HAP-1 (cell line): ENCODE results near the gene FGF2.
"Not testable (repeated sequence)": the region's sequence is repeated elsewhere in the genome, so short reads cannot be mapped to it uniquely, and the experiment has no call there.

Experiments
- DNase-seq, 2 experiments: peaks; one replicate each; pipeline ENCODE4 v3.0.0-alpha.2; 2016 to 2020; ENCODE audit warnings: low spot score in 2 of 2
- H3K27me3 ChIP-seq: fragments of 250-450 bp; sonication (Bioruptor Pico); 2 replicates; pipeline ENCODE4 v1.5.1; 2020; ENCODE audit warnings: low read depth, mild to moderate bottlenecking, moderate library complexity
- H3K36me3 ChIP-seq: fragments of 250-450 bp; sonication (Bioruptor Pico); replicated peaks from 2 replicates; pipeline ENCODE4 v1.5.1; 2020; ENCODE audit warnings: mild to moderate bottlenecking
- H3K4me1 ChIP-seq: fragments of 250-450 bp; sonication (Bioruptor Pico); 2 replicates; pipeline ENCODE4 v1.5.1; 2020; ENCODE audit warnings: mild to moderate bottlenecking
- H3K4me3 ChIP-seq: fragments of 250-450 bp; sonication (Bioruptor Pico); 2 replicates; pipeline ENCODE4 v1.5.1; 2020; ENCODE audit warnings: mild to moderate bottlenecking, moderate library complexity
- H3K9me3 ChIP-seq: fragments of 250-450 bp; sonication (Bioruptor Pico); 2 replicates; pipeline ENCODE4 v1.5.1; 2020; ENCODE audit warnings: mild to moderate bottlenecking, moderate library complexity
- in situ Hi-C: fragments of 300-500 bp; cut with MboI; formaldehyde crosslinking; loops from 3 replicates; pipeline ENCODE4 v1.14.3; 2020; ENCODE audit warnings: low sequenced_read_pairs, inconsistent platforms, mixed read lengths

Gene FGF2

GRCh38 chr4:122826553-122827257 lies at the start of gene FGF2:
Gene FGF2, plus strand, starts transcription at chr4:122826831. Its CDS starts 344 bp downstream, at chr4:122827175.
- Histone ChIP-seq H3K9me3 (no peaks in the 10 kb centered on the region), H3K4me3 (peak within 1 kb of the TSS; percentile 67), H3K36me3 (0 out of 2 replicates have a peak, but pooled peaks cover 2% of the 10 kb centered on the region), H3K4me1 (peaks cover 27% of the 10 kb centered on the region), H3K27me3 (no peaks in the 10 kb centered on the region)
- in situ Hi-C loops = no loop called here
- DNase-seq = peak; percentile 50 to 77

- Histone ChIP-seq H3K9me3 (no peaks in the 10 kb centered on the region), H3K36me3 (no peaks in the 10 kb centered on the region), H3K27me3 (no peaks in the 10 kb centered on the region), H3K4me1 (peaks cover 19% of the 10 kb centered on the region), H3K4me3 (no peak overlapping the region)
- in situ Hi-C loops = no loop called here
- peak; percentile 46 to 52 for DNase-seq
Measured at GRCh38 chr4:122776916-122777315, 49.7 kb upstream of the FGF2 start.

- no peak for DNase-seq
- no peak overlapping the region for H3K4me3 ChIP-seq
- no peaks in the 10 kb centered on the region for H3K27me3 ChIP-seq
- in situ Hi-C loops = no loop called here
- no peaks in the 10 kb centered on the region for H3K9me3 ChIP-seq
- H3K36me3 ChIP-seq = no peaks in the 10 kb centered on the region
- H3K4me1 ChIP-seq = peaks cover 30% of the 10 kb centered on the region
Measured at GRCh38 chr4:122777846-122778673, 48.6 kb upstream of the FGF2 start.

- H3K9me3 ChIP-seq = no peaks in the 10 kb centered on the region
- no peak for DNase-seq
- in situ Hi-C loops = no loop called here
- H3K27me3 ChIP-seq = no peaks in the 10 kb centered on the region
- no peak overlapping the region for H3K4me3 ChIP-seq
- H3K36me3 ChIP-seq = no peaks in the 10 kb centered on the region
- H3K4me1 ChIP-seq = peaks cover 40% of the 10 kb centered on the region
Measured at GRCh38 chr4:122781486-122781885, 45.1 kb upstream of the FGF2 start.

GRCh38 chr4:122783301-122784215 lies 43.1 kb upstream of the FGF2 start:
- Histone ChIP-seq H3K4me1 (peaks cover 39% of the 10 kb centered on the region), H3K4me3 (no peak overlapping the region), H3K9me3 (no peaks in the 10 kb centered on the region), H3K27me3 (no peaks in the 10 kb centered on the region), H3K36me3 (no peaks in the 10 kb centered on the region)
- peak; percentile 86 to 96 for DNase-seq
- in situ Hi-C loops = no loop called here

GRCh38 chr4:122784261-122784660 lies 42.4 kb upstream of the FGF2 start:
- Histone ChIP-seq H3K4me1 (peaks cover 46% of the 10 kb centered on the region), H3K4me3 (no peak overlapping the region), H3K9me3 (no peaks in the 10 kb centered on the region), H3K36me3 (no peaks in the 10 kb centered on the region), H3K27me3 (no peaks in the 10 kb centered on the region)
- in situ Hi-C loops = no loop called here
- DNase-seq = no peak

- Histone ChIP-seq H3K9me3 (no peaks in the 10 kb centered on the region), H3K4me1 (peaks cover 50% of the 10 kb centered on the region), H3K27me3 (no peaks in the 10 kb centered on the region), H3K36me3 (no peaks in the 10 kb centered on the region), H3K4me3 (no peak overlapping the region)
- DNase-seq = no peak
- in situ Hi-C loops = no loop called here
Measured at GRCh38 chr4:122785099-122785498, 41.5 kb upstream of the FGF2 start.

GRCh38 chr4:122786296-122786695 lies 40.3 kb upstream of the FGF2 start:
- H3K4me3 ChIP-seq, DNase-seq, H3K9me3 ChIP-seq, H3K36me3 ChIP-seq, in situ Hi-C loops, H3K27me3 ChIP-seq: not testable (repeated sequence)
- H3K4me1 ChIP-seq = peaks cover 50% of the 10 kb centered on the region

- H3K36me3 ChIP-seq, H3K9me3 ChIP-seq, in situ Hi-C loops, H3K4me3 ChIP-seq, DNase-seq, H3K27me3 ChIP-seq: not testable (repeated sequence)
- peaks cover 45% of the 10 kb centered on the region for H3K4me1 ChIP-seq
Measured at GRCh38 chr4:122786920-122787319, 39.7 kb upstream of the FGF2 start.

- Histone ChIP-seq H3K27me3 (no peaks in the 10 kb centered on the region), H3K4me3 (no peak overlapping the region), H3K9me3 (no peaks in the 10 kb centered on the region), H3K4me1 (peaks cover 43% of the 10 kb centered on the region), H3K36me3 (no peaks in the 10 kb centered on the region)
- no peak for DNase-seq
- in situ Hi-C loops = no loop called here
Measured at GRCh38 chr4:122787940-122788339, 38.7 kb upstream of the FGF2 start.

- peak in 1 of 2 experiments; percentile 71 for DNase-seq
- in situ Hi-C loops = no loop called here
Measured at GRCh38 chr4:122788935-122789334, 37.7 kb upstream of the FGF2 start.

GRCh38 chr4:122793811-122794210 lies 32.8 kb upstream of the FGF2 start:
- peaks cover 49% of the 10 kb centered on the region for H3K4me1 ChIP-seq
- in situ Hi-C loops = no loop called here
- no peaks in the 10 kb centered on the region for H3K27me3 ChIP-seq

More at GRCh38 chr4:122788935-122789334, 37.7 kb upstream of the FGF2 start:
- no peak overlapping the region for H3K4me3 ChIP-seq
- no peaks in the 10 kb centered on the region for H3K36me3 ChIP-seq
- no peaks in the 10 kb centered on the region for H3K27me3 ChIP-seq
- peaks cover 44% of the 10 kb centered on the region for H3K4me1 ChIP-seq
- H3K9me3 ChIP-seq = no peaks in the 10 kb centered on the region

GRCh38 chr4:122796801-122797404 lies 29.7 kb upstream of the FGF2 start:
- Histone ChIP-seq H3K36me3 (no peaks in the 10 kb centered on the region), H3K27me3 (no peaks in the 10 kb centered on the region), H3K9me3 (no peaks in the 10 kb centered on the region), H3K4me1 (peaks cover 46% of the 10 kb centered on the region), H3K4me3 (no peak overlapping the region)
- in situ Hi-C loops = no loop called here
- DNase-seq = peak in 1 of 2 experiments; percentile 68

More at GRCh38 chr4:122793811-122794210, 32.8 kb upstream of the FGF2 start:
- H3K9me3 ChIP-seq = no peaks in the 10 kb centered on the region
- H3K4me3 ChIP-seq = no peak overlapping the region
- H3K36me3 ChIP-seq = no peaks in the 10 kb centered on the region
- no peak for DNase-seq
